Neural cell (in vitro differentiated cells): ENCODE data around the gene BORCS5. TPM values are rescaled to one million over a fixed set of nuclear protein-coding genes. Genes with fewer than 3 reads are reported as not detected.
"Not testable (repeated sequence)": the region's sequence is repeated elsewhere in the genome, so short reads cannot be mapped to it uniquely, and the experiment has no call there.

ENCODE experiments used
- H2AFZ ChIP-seq: fragments of 200-600, 300-800 bp; sonication (generic), shearing (Covaris generic); 2 replicates; pipeline ENCODE4 v1.6.0; 2014; ENCODE audit warnings: low read depth, mild to moderate bottlenecking, antibody characterized with exemption, low read length, moderate library complexity
- H3F3A ChIP-seq: fragments of 200-600 bp; shearing (Covaris generic); 2 replicates; pipeline ENCODE4 v1.6.1; 2016; ENCODE audit warnings: mild to moderate bottlenecking, moderate library complexity, mixed read lengths, antibody characterized with exemption, low read length; ENCODE audit not compliant: insufficient read depth, poor library complexity, severe bottlenecking
- H3K27ac ChIP-seq: fragments of 200-600, 300-800 bp; sonication (generic), shearing (Covaris generic); 2 replicates; pipeline ENCODE4 v1.5.1; 2014; ENCODE audit warnings: mild to moderate bottlenecking, low read length, moderate library complexity
- H3K27me3 ChIP-seq: fragments of 300-800, 200-600 bp; sonication (generic), shearing (Covaris generic); 2 replicates; pipeline ENCODE4 v1.6.0; 2014; ENCODE audit warnings: mild to moderate bottlenecking, low read depth, low read length, moderate library complexity; ENCODE audit not compliant: insufficient read depth
- H3K36me3 ChIP-seq: fragments of 300-800, 200-600 bp; sonication (generic), shearing (Covaris generic); 2 replicates; pipeline ENCODE4 v1.5.1; 2014; ENCODE audit warnings: mild to moderate bottlenecking, antibody characterized with exemption, low read length, moderate library complexity; ENCODE audit not compliant: insufficient read depth
- H3K4me2 ChIP-seq: fragments of 300-800, 200-600 bp; sonication (generic), shearing (Covaris generic); 2 replicates; pipeline ENCODE4 v1.6.0; 2014; ENCODE audit warnings: mild to moderate bottlenecking, low read length
- H3K4me3 ChIP-seq: fragments of 300-800, 200-600 bp; sonication (generic), shearing (Covaris generic); 2 replicates; pipeline ENCODE4 v1.5.1; 2014; ENCODE audit warnings: mild to moderate bottlenecking, low read length, moderate library complexity
- H3K79me2 ChIP-seq: fragments of 200-600 bp; shearing (Covaris generic); replicated peaks from 2 replicates; pipeline ENCODE4 v1.6.0; 2014; ENCODE audit warnings: mild to moderate bottlenecking, low read length, moderate library complexity; ENCODE audit not compliant: insufficient read depth
- H3K9ac ChIP-seq: fragments of 300-800, 200-600 bp; sonication (generic), shearing (Covaris generic); 2 replicates; pipeline ENCODE4 v1.6.1; 2016; ENCODE audit warnings: mild to moderate bottlenecking, low read length, mixed read lengths
- H3K9me2 ChIP-seq: fragments of 200-600 bp; shearing (Covaris generic); 2 replicates; pipeline ENCODE4 v1.6.1; 2016; ENCODE audit warnings: mild to moderate bottlenecking, low read length, mixed read lengths; ENCODE audit not compliant: insufficient read depth
- H3K9me3 ChIP-seq: fragments of 200-600, 300-800 bp; sonication (generic), shearing (Covaris generic); 2 replicates; pipeline ENCODE4 v1.6.1; 2016; ENCODE audit warnings: mild to moderate bottlenecking, mixed run types, low read length, moderate library complexity, mixed read lengths
- H4K20me1 ChIP-seq: fragments of 200-600 bp; shearing (Covaris generic); 2 replicates; pipeline ENCODE4 v1.6.1; 2016; ENCODE audit warnings: mild to moderate bottlenecking, mixed run types; ENCODE audit not compliant: insufficient read depth
- CTCF ChIP-seq: fragments of 450-650 bp; IDR thresholded peaks from 2 replicates; pipeline ENCODE4 v1.5.1; 2014; ENCODE audit warnings: antibody characterized with exemption, mild to moderate bottlenecking, moderate library complexity; ENCODE audit not compliant: poor library complexity, severe bottlenecking
- EP300 ChIP-seq: fragments of 450-650 bp; conservative IDR thresholded peaks from 2 replicates; pipeline ENCODE4 v1.6.1; 2014; ENCODE audit warnings: antibody characterized with exemption, mild to moderate bottlenecking, moderate library complexity; ENCODE audit not compliant: poor library complexity, severe bottlenecking
- EZH2 ChIP-seq: fragments of 200-600, 300-800 bp; shearing (Covaris generic), sonication (generic); IDR thresholded peaks from 2 replicates; pipeline ENCODE4 v1.6.1; 2014; ENCODE audit warnings: antibody characterized with exemption, low read length, borderline replicate concordance, mild to moderate bottlenecking; ENCODE audit not compliant: insufficient read depth, poor library complexity, severe bottlenecking
- MXI1 ChIP-seq: fragments of 450-650 bp; conservative IDR thresholded peaks from 2 replicates; pipeline ENCODE4 v1.6.1; 2014; ENCODE audit warnings: antibody characterized with exemption, mild to moderate bottlenecking; ENCODE audit not compliant: poor library complexity, severe bottlenecking
- POLR2AphosphoS5 ChIP-seq: IDR thresholded peaks from 2 replicates; pipeline ENCODE4 v1.6.1; 2012
- RAD21 ChIP-seq: fragments of 450-650 bp; conservative IDR thresholded peaks from 2 replicates; pipeline ENCODE4 v1.6.1; 2014; ENCODE audit warnings: antibody characterized with exemption, mild to moderate bottlenecking, moderate library complexity
- SMC3 ChIP-seq: fragments of 450-650 bp; conservative IDR thresholded peaks from 2 replicates; pipeline ENCODE4 v1.6.1; 2014; ENCODE audit warnings: antibody characterized with exemption, mild to moderate bottlenecking, moderate library complexity; ENCODE audit not compliant: poor library complexity
- TAF1 ChIP-seq: IDR thresholded peaks from 2 replicates; pipeline ENCODE4 v1.6.1; 2012; ENCODE audit warnings: low read depth
- polyA plus RNA-seq: library from polyadenylated mRNA; depleted of rRNA; stranded (reverse); fragments of >200 nt; gene quantifications from 2 replicates; pipeline ENCODE4 v1.2.3, GENCODE V29; 2014
- TF ChIP-seq, protein P1 (sequence below): IDR thresholded peaks from 2 replicates; pipeline ENCODE4 v1.6.1; 2012; ENCODE audit warnings: borderline replicate concordance

BORCS5 gene
- polyA plus RNA-seq, 1 donor from 2014 or later = 14.2 TPM

DNA sequence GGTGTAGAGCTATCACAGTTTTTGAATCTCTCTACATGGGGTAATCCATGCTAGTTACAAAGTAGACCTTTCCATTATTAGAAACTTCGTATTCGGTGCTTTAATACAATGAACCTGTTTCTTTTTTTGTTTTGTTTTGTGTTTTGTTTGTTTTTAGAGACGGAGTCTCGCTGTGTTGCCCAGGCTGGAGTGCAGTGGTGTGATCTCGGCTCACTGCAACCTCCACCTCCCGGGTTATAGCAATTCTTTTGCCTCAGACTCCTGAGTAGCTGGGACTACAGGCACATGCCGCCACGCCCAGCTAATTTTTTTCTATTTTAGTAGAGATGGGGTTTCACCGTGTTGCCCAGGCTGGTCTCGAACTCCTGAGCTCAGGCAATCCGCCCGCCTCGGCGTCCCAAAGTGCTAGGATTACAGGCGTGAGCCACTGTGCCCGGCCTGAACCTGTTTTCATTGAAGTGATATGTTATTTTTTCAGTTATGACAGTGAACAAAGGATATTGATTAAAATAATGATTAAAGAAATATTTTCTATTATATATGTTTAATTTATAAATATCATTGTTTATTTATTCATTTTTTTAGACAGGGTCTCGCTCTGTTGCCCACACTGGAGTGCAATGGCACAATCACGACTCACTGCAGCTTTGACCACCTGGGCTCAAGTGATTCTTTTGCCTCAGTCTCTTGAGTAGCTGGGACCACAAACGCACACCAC, 5.3 kb upstream of the BORCS5 start:
- not testable (repeated sequence) for H3K9ac ChIP-seq, H2AFZ ChIP-seq, H3K27me3 ChIP-seq, H3K4me3 ChIP-seq, H3K79me2 ChIP-seq, H3K27ac ChIP-seq, H3K4me2 ChIP-seq, H3K9me2 ChIP-seq, H3F3A ChIP-seq, H4K20me1 ChIP-seq, H3K36me3 ChIP-seq, H3K9me3 ChIP-seq

DNA sequence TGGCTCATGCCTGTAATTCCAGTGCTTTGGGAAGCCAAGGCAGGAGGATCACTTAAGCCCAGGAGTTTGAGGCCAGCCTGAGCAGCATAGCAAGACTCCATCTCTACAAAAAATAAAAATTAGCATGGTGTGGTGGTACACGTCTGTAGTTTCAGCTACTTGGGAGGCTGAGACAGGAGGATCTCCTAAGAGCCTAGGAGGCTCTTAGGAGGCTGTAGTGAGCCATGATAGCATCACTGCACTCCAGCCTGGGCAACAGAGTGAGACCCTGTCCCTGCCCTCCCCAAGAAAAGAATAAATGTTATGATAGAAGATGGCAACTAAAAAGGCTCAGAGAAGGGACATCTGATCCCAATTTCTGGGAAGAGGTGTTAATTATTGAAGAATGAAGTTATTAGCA, 3.6 kb upstream of the BORCS5 start:
- Histone ChIP-seq H3K27ac (no peak overlapping the region), H3K27me3 (no peaks in the 10 kb centered on the region), H3K9me3 (no peaks in the 10 kb centered on the region), H4K20me1 (no peaks in the 10 kb centered on the region), H3K79me2 (no peaks in the 10 kb centered on the region), H3F3A (no peaks in the 10 kb centered on the region), H3K4me2 (no peak overlapping the region), H3K36me3 (no peaks in the 10 kb centered on the region), H3K9me2 (no peaks in the 10 kb centered on the region), H3K9ac (no peak overlapping the region), H3K4me3 (no peak overlapping the region), H2AFZ (no peak overlapping the region)
- TF ChIP-seq SMC3 = no peak
- no peak for TF ChIP-seq TAF1
- TF ChIP-seq POLR2AphosphoS5 = no peak
- TF ChIP-seq, protein P1, sequence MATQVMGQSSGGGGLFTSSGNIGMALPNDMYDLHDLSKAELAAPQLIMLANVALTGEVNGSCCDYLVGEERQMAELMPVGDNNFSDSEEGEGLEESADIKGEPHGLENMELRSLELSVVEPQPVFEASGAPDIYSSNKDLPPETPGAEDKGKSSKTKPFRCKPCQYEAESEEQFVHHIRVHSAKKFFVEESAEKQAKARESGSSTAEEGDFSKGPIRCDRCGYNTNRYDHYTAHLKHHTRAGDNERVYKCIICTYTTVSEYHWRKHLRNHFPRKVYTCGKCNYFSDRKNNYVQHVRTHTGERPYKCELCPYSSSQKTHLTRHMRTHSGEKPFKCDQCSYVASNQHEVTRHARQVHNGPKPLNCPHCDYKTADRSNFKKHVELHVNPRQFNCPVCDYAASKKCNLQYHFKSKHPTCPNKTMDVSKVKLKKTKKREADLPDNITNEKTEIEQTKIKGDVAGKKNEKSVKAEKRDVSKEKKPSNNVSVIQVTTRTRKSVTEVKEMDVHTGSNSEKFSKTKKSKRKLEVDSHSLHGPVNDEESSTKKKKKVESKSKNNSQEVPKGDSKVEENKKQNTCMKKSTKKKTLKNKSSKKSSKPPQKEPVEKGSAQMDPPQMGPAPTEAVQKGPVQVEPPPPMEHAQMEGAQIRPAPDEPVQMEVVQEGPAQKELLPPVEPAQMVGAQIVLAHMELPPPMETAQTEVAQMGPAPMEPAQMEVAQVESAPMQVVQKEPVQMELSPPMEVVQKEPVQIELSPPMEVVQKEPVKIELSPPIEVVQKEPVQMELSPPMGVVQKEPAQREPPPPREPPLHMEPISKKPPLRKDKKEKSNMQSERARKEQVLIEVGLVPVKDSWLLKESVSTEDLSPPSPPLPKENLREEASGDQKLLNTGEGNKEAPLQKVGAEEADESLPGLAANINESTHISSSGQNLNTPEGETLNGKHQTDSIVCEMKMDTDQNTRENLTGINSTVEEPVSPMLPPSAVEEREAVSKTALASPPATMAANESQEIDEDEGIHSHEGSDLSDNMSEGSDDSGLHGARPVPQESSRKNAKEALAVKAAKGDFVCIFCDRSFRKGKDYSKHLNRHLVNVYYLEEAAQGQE = no peak
- no peak for TF ChIP-seq MXI1
- no peak for TF ChIP-seq RAD21
- TF ChIP-seq EP300 = no peak
- no peak for TF ChIP-seq CTCF
- TF ChIP-seq EZH2 = no peak

GRCh38 chr12:12353807-12354206, 3.1 kb upstream of the BORCS5 start:
- H3K4me3 ChIP-seq = no peak overlapping the region
- H3K4me2 ChIP-seq = no peak overlapping the region
- no peak overlapping the region for H3K27ac ChIP-seq

More at GRCh38 chr12:12353807-12354206, 3.1 kb upstream of the BORCS5 start:
- H4K20me1 ChIP-seq = no peaks in the 10 kb centered on the region
- TF ChIP-seq POLR2AphosphoS5 (no peak), EP300 (no peak), RAD21 (no peak), CTCF (no peak)
- H3K9me2 ChIP-seq = no peaks in the 10 kb centered on the region
- no peak overlapping the region for H3K9ac ChIP-seq
- no peaks in the 10 kb centered on the region for H3K79me2 ChIP-seq
- no peak overlapping the region for H2AFZ ChIP-seq
- H3F3A ChIP-seq = no peaks in the 10 kb centered on the region
- no peaks in the 10 kb centered on the region for H3K9me3 ChIP-seq
- no peaks in the 10 kb centered on the region for H3K36me3 ChIP-seq
- no peaks in the 10 kb centered on the region for H3K27me3 ChIP-seq
